Neural cell (in vitro differentiated cells): ENCODE measurements around the gene GJB2.

Source experiments
- EZH2 ChIP-seq: fragments of 200-600, 300-800 bp; shearing (Covaris generic), sonication (generic); IDR thresholded peaks from 2 replicates; pipeline ENCODE4 v1.6.1; 2014; ENCODE audit warnings: antibody characterized with exemption, low read length, borderline replicate concordance, mild to moderate bottlenecking; ENCODE audit not compliant: insufficient read depth, poor library complexity, severe bottlenecking
- MXI1 ChIP-seq: fragments of 450-650 bp; conservative IDR thresholded peaks from 2 replicates; pipeline ENCODE4 v1.6.1; 2014; ENCODE audit warnings: antibody characterized with exemption, mild to moderate bottlenecking; ENCODE audit not compliant: poor library complexity, severe bottlenecking
- RAD21 ChIP-seq: fragments of 450-650 bp; conservative IDR thresholded peaks from 2 replicates; pipeline ENCODE4 v1.6.1; 2014; ENCODE audit warnings: antibody characterized with exemption, mild to moderate bottlenecking, moderate library complexity

DNA sequence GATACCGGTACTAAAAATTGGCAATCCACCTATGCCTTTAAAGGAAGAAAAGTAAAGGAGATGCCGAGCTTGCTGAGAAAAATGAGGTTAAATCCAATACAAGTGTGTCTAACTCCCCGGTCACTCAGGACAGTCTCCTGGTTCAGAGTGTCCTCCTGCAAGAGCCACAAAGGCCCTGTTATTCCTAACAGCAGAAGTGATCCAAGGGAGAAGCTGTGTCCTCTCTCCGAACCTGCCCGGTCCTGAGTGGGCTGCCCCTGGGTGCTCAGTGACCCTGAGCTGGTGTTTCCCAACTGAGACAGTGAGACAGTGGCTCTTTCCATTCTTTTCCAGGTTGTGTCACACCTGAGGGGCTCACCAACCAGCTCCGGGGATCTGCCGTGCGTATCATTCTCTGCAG, 34.5 kb upstream of the GJB2 start:
- no peak for TF ChIP-seq EZH2
- TF ChIP-seq MXI1: no peak
- no peak for TF ChIP-seq RAD21
